WERI-Rb-1 (cell line): ENCODE results near the gene ANKRD20A1.
"Not testable (repeated sequence)": the region's sequence is repeated elsewhere in the genome, so short reads cannot be mapped to it uniquely, and the experiment has no call there.

Experiments used
- DNase-seq: peaks from one replicate; pipeline ENCODE4 v3.0.0-alpha.2; 2020
- H3K27ac ChIP-seq: fragments of 250-450 bp; sonication (Bioruptor Pico); 2 replicates; pipeline ENCODE4 v1.5.1; 2020; ENCODE audit warnings: mild to moderate bottlenecking, moderate library complexity
- H3K27me3 ChIP-seq: fragments of 250-450 bp; sonication (Bioruptor Pico); 2 replicates; pipeline ENCODE4 v1.5.1; 2021; ENCODE audit warnings: mild to moderate bottlenecking, low read depth, moderate library complexity; ENCODE audit not compliant: insufficient read depth, severe bottlenecking
- H3K36me3 ChIP-seq: fragments of 250-450 bp; sonication (Bioruptor Pico); 2 replicates; pipeline ENCODE4 v1.5.1; 2020; ENCODE audit warnings: mild to moderate bottlenecking, moderate library complexity
- H3K4me3 ChIP-seq: 2 replicates; pipeline ENCODE4 v1.5.1; 2011; ENCODE audit warnings: low read depth, mild to moderate bottlenecking, control low read depth, low read length
- H3K9me3 ChIP-seq: fragments of 250-450 bp; sonication (Bioruptor Pico); 2 replicates; pipeline ENCODE4 v1.5.1; 2021; ENCODE audit warnings: mild to moderate bottlenecking, moderate library complexity; ENCODE audit not compliant: severe bottlenecking

ANKRD20A1 gene

DNA sequence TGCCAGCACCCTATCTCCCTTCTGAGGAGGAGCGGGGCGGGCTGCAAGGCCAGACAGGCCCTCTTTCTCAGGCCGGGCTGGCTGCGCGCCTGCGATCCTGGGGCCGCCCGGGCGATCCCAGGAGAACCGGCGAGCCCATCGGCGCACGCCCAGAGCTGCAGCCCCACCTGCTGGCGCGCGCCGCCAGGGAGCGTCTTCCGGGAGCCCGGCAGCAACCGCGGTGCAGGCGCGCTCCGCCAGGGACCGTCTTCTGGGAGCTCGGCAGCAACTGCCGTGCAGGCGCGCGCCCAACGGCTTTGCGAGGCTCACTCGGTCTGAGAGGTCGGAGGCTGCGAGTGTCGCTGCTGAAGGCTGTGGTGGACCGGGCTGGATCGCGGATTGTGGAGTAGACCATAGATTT lies at the start of gene ANKRD20A1:
TSS of gene ANKRD20A1 (plus strand) at position 61 of the 400 bp plus-strand sequence. CDS start 496 bp downstream, outside the sequence.
- H3K36me3 ChIP-seq, H3K27ac ChIP-seq, H3K27me3 ChIP-seq, H3K9me3 ChIP-seq, H3K4me3 ChIP-seq, DNase-seq: not testable (repeated sequence)

GRCh38 chr9:67832088-67832487 lies 26.6 kb upstream of the ANKRD20A1 start:
- DNase-seq, H3K36me3 ChIP-seq, H3K4me3 ChIP-seq, H3K9me3 ChIP-seq, H3K27ac ChIP-seq, H3K27me3 ChIP-seq: not testable (repeated sequence)
